Right hindlimb (tissue), 1 donor: ENCODE data around the gene SPATA31C2.
"Not testable (repeated sequence)": the region's sequence is repeated elsewhere in the genome, so short reads cannot be mapped to it uniquely, and the experiment has no call there.

Experiments used
- DNase-seq: peaks from one replicate; pipeline ENCODE4 v3.0.0-alpha.2; 2018

SPATA31C2 gene

DNA sequence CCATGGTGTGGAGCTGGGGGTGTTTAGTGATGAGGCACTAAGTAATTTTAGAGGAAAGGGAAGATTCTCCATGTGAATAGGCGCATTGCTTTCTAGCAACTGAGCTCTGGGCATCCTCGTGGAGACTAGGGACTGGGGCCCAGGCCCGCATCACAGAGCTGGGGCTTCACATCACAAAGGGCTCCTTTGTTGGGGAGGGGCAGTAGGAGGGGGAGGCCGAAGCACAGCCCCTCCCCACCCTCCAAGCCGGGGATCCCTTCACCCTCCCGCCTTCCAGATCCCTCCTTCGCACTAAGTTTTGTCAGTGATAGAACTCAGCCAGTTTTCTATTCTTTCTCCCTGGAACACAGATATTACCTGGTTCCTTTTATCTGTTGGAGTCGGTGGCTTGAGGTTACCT is at the start of gene SPATA31C2:
TSS of gene SPATA31C2 (minus strand) at position 101 of the 400 bp plus-strand sequence. CDS start at position 72, 29 bp downstream.
- DNase-seq: not testable (repeated sequence)

DNA sequence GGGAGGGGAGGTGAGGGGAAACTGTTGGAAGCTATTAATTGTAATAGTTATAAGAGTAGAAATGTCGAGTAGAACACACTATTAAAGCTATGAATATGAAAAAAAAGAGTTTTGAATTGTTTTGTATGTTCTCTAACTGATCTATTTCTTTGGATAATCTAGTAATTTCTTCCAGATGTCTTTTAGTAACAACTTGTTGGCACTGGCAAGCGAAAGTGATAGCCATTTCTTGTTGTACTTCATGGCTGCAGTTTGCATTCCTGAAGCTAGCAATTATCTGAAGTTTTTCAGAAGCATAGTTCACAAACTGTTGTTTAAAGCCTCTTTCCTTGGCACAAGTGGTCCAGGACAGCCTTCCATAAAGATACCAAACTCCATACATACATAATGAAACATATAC is 49.4 kb upstream of the SPATA31C2 start:
- DNase-seq: no peak

DNA sequence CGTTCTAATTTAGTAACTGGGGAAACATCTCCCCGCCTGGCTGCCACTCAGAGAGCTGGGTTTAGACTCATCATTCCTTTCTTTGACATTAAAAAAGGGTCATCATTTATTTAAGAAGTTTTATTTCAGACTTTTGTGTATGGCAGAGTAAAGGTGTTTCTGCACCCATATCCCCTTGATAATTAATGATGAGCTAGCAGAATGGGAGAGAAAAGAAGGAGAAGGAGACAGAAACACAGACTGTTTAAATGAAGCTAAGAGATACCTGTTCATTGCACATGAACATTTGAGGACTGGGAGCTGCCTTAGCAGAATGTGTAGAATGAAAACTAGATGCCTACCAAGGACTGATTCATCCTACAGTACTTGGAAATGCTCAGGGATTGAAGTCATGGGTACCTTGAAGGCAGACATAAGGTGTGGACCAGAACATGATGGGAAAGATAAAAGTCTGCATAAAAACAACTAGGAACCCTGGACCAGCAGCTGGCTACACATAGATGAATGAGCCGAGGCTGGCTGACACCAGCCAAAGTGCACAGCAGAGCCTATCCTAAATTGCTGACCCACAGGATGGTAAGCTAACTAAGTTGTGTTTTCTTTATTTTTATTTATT is 48.3 kb upstream of the SPATA31C2 start:
- no peak for DNase-seq

DNA sequence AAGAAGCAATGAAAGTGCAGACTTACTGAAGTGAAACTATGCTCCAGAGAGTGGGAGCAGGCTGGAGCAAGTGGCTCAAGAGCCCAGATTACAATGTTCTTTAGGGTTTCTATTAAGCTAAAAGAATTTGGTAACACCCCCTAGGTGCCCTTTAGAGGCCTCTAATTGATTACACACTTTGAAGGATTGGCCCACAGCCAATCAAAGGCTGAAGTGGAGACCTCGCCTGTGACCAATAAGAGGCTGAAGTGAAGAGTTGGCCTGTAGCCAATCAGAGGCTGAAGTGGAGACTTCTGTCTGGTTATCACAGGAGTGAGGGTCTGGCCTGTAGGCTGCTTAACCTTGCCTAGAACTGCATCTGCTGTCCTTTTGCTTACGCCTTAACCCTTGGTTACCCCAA is 46.7 kb upstream of the SPATA31C2 start:
- no peak for DNase-seq

DNA sequence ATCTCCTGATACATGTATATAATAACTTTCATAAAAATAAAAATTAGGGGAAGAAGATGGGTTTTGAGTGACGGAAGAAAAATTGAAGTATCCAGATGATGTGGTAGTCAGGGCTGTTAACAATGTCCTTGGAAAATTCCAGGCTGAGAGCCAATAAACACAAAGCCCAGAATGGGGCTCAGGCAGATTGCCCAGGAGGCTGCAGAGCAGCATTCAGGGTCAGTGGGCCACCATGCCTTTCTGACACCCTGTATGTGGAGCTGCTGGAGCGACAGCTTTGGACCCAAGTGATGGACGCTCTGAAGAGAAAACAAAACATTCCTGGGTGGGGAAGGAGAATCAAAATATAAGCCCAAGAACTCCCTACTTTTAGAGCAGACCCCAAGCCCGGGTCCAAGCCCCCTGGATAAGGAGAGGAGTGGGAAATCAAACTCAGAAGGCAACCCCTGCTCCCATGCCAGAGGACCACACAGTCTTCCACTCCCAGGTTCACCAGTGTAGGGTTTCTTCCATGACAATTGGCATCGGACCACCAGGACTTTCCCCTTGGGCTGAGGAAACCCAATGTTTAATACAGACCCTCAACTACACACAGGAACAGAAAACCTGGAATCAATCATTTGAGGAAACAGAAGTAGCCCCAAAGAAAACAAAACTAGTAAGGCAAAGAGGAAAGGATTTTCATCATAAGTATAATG is 45.7 kb upstream of the SPATA31C2 start:
- DNase-seq: peak; percentile 44

DNA sequence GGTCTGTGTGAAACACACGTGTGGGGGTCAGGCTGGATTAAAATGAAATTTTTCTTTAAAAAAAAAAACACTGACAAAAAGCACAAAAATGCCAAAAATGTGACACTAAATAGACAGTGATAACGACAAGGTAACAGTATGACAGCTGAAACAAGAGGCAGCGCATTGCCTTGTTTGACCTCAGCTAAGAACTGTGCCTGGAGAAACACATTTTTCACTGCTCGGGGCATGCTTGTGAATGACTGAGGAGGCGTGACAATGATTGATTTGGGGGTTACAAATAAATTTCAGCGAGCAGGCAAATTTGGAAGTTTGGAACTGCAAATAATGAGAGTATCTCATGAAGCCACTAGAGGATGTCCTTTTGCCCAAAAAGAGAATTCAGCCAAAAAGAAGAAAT is 44.2 kb upstream of the SPATA31C2 start:
- no peak for DNase-seq

DNA sequence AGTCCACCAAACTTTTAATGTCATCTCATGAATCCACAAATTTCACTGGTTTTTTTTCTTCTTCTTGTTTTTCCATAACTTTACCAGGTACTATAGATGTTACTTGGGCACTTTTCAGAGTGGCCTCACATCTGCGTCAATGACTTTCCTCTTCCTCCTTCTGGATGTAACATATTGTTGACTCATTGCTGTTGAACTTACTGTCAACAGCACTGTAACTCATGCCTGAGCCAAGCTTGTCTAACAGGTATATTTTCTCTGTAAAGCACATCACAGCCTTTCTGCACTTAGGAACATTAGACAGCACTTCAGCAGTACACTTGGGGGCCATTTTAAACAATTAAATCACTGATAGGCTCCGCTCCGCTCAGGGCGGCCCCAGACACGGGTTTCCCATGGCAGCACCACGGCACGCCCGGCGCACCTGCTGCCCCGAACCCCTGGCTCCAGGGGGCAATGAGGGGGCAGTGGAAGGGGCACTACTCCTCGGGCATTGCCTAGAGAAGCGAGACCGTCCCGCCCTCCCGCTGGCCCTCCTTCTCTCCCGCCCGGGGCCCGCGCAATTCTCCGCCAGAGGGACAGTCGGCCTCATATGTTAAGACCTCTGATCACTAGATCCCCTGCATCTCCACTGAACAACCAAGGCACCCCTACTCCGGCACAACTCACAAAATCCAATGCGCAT is 41.9 kb upstream of the SPATA31C2 start:
- DNase-seq: no peak

DNA sequence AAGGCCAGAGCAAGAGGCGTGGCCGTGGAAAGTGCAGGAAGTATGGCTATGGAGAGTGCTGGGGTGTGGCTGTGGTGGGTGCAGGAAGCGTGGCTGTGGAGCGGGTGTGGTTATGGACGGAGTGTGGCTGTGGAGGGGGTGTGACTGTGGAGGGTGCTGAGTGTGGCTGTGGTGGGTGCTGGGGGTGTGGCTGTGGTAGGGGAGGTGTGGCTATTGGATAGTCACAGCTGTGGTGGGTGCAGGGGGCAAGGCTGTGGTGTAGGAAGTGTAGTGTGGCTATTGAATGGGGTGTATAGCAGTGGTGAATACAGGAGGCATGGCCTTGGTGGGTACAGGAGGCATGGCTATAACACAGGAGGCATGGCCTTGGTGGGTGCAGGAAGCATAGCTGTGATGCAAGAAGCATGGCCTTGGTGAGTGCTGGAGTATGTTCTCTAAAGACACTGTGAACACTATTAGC is 40.8 kb upstream of the SPATA31C2 start:
- no peak for DNase-seq

DNA sequence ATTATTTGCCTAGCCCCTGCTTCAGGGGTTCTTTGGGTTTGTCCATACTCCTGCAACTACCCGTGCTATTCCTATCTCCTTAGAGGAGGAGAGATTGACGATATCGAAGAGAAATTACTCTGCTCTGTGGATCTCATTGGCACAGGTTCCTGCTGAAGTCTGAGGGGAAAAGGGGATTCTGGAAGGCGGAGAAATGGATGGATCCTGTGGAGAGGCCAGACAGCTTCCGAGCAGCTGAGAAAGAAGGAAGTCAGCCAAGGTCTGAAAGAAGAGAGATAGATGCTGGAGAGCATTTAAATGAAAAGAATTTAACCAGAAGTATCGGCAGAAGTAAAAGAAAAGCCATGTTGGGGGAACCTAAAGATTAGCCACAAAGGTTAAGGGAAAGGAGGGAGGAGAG is 40.4 kb upstream of the SPATA31C2 start:
- DNase-seq: no peak

DNA sequence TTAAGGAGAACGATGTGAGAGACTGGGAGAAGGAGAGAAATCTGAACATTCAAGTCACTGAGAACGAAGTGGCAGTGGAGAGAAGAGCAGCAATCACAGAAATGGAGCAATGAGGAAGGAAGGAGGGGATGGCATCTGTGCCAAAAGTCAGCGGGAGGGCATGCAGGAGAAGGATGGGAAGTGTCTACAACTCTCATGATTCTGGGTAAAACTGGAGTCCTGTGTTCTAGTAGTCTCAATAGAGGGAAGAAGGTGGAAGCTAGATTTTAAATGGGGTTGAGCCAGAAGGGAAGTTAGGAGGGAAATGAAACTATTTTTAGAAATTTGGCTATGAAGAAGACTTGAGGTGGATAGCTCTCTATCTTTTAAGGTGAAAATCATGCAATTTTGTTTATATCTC is 39.1 kb upstream of the SPATA31C2 start:
- DNase-seq: no peak

DNA sequence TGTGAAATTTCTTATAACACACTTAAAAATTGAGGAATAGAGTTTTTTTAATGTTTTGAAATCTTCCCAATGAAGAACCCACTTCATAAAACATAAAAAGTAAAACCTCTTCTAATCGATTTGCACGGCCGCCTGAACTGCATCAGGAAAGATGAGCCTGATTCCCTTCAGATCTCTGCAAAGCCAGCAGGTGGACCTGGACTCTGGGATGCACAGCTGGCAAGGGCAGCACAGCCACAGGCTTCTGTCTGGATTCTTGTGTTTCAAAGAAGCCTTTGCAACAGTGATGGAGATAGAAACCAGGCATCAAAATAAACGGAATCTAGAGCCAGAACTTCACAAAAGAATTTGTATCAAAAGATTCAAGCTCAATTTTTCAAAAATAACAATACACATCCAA is 36.0 kb upstream of the SPATA31C2 start:
- peak; percentile 33 for DNase-seq

DNA sequence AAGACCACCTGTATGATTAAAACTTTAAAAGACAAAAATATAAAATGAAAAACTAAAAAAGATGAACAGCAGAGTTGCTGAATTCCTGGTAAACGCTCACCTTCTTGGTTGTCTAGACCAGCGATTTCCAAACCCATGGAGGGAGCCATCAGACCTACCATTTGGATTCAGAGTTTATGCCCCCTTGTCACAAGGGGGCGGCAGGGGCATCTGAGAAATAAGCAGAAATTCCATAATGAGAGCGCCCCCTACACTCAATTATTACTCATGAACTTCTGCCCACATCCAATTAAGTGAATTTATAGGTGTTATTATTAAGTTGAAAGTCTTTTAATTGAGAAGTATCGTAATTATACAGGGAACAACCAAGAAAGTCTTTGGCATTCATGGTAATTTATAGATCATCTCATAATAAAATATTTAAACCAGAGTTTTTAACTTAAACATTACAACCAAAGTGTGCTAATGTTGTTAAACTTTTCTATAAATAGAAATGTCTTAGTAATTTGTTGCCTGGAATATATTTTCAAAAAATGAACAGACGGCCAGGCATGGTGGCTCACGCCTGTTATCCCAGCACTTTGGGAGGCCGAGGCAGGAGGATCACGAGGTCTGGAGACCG is 35.2 kb upstream of the SPATA31C2 start:
- peak; percentile 41 for DNase-seq

DNA sequence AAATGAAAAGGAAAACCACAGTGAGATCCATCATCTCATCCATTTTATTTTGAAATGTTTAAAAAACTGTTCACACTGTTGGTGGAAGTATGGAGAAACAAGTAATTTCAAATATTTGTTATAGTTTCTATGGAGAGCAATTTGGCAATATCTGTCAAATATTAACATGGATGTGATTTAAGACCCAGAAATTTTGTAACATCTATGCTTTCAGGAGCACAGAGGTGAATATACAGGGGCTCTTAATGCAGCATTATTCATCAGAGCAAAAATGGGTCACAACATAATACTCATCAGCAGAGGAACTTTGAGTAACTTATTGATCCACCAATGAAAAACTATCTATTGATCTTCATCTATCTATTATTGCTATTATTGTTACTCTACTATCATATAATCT is 31.4 kb upstream of the SPATA31C2 start:
- no peak for DNase-seq

DNA sequence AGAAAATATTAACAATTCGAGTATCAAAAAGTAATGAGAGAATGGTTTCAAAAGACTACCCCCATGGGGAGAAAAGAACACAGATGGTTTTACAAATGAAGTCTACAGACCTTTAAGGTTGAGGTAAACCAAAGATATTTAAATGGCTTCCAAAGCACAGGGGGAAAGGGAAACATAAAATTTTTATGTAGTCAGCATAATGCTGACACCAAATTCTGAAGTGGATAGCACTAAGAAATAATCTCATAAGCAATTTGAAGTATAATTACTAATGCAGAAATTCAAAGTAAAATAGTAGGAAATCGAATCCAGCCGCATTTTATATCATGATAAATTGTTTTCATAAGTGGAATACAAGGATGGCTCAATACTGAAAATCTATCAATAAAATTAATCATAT is 30.3 kb upstream of the SPATA31C2 start:
- DNase-seq: no peak

DNA sequence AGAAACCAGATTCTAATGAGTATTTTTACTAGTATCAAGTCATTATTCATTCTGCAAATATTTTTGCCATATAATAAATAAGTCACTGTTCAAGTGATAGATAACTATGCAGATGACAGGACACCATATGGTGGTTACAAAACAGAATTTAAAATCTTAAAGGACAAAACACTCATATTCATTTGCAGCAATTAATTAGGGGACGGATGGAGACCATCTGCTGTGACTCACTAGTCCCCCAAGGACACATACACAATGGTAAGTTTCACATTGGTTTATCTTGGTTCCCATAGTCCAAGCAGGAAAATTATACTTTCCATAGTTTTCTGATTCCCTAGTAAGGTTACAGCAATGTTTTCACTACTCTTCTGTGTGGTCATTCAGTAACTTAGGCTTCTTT is 28.4 kb upstream of the SPATA31C2 start:
- no peak for DNase-seq

DNA sequence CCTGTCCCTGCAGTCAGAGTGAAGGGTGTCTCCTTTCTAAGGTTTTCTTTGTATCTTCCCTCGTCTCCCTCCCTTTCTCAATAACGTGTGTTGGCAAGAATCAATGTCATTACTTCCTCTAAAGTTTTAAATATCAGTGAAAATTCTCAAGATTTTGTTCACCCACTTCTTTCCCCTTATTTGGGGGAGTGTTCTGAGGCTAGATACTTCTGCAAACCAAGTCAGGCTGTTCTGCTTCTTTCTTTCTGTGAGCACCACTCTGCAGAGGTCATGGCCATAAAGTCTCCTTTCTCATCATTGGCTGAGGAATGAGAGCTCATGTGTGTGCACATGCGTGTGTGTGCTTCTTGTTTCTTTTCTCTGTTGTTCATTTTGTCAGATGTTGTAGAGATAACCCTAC is 26.6 kb upstream of the SPATA31C2 start:
- no peak for DNase-seq

DNA sequence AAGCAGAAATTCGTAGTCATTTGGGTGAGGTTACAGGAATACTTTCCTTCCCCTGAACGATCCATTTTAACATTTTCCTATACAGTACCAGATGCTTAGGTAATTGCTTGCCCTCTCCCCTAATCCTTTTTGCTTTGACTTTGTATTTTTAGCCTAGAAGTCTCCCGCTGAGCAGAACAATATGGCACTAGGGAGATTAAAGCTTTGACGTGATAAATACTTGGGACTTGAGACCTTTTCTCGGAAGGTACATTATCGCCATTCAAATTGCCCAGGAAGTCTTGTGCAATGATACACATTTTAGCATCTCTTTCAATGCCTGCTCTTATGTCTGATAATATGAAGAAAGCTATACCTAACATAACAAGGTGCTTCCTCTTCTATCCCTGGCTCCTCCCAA is 22.9 kb upstream of the SPATA31C2 start:
- DNase-seq: no peak

DNA sequence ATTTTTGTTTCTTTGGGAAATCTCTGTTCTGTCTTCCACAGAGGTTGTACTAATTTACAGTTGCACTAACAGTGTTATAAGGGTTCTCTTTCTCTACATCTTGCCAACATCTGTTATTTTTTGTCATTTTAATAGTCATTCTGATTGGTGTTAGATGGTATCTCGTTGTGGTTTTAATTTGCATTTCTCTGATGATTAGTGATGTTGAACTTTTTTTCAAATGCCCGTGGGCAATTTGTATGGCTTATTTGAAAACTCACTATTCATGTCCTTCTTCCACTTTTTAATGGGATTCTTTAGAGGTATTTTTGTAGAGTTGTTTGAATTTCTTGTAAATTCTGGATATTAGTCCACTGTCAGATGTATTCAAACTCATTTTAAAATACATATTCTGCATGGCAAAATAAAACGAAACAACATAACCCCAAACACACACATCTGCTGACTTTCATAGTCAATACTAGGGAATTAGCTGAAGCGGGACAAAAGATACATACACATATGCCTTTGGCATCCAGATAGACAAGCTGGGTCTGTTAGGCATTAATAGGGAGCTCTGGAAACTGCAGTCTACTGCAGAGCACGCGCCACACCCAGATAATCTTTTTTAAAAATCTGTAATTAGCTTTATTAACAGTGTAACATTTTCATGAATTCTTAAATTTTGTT is 5.8 kb upstream of the SPATA31C2 start:
- no peak for DNase-seq

DNA sequence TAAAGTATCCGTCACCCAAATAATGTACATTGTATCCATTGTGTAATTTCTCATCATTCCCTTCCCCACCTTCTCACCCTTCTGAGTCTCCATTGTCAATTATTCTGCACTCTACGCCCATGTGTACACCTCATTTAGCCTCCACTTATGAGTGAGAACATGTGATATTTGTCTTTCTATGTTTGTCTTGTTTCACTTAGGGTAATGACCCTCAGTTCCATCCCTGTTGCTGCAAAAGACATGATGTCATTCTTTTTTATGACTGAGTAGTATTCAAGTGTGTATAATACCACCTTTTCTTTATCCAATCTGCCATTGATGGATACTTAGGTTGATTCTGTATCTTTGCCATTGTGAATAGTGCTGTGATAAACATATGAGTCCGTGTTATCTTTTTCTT is 4.9 kb upstream of the SPATA31C2 start:
- no peak for DNase-seq

DNA sequence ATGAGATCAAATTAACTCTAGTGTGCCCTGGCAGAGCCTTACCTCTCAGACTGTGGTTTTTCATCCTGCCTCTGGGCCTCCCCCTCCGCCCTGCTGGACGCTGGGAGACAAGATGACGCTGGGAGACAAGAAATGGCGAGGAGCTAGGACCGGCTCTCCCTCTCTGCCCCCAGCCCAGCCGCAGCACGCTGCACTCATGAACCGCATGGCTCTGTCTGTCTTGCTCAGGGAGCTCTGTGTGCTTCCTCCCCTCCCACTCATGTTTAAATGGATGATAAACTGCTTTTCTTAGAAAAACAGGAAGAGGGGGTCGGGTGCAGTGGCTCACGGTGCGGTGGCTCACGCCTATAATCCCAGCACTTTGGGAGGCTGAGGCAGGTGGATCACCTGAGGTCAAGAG is 4.7 kb downstream of the SPATA31C2 start:
- not testable (repeated sequence) for DNase-seq

DNA sequence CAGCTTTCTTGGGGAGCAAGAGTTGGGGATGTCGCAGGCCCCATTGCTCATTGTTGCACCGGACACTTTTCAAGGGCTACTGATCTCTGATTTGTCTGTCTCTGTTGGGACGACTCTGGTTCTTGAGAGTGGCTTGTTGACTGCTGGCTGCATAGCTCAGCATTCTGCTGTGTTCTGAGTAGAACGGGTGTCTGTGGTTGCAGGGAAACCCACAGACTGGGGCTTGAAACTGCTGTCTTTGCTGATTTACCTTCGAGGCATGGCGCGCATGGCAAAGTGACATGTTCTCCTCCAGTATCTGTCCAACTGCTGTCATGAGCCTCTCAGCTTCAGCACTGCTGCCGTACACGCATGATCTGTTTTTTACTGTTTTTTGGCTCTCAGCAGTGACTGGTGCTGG is 8.7 kb downstream of the SPATA31C2 start:
- DNase-seq: not testable (repeated sequence)

DNA sequence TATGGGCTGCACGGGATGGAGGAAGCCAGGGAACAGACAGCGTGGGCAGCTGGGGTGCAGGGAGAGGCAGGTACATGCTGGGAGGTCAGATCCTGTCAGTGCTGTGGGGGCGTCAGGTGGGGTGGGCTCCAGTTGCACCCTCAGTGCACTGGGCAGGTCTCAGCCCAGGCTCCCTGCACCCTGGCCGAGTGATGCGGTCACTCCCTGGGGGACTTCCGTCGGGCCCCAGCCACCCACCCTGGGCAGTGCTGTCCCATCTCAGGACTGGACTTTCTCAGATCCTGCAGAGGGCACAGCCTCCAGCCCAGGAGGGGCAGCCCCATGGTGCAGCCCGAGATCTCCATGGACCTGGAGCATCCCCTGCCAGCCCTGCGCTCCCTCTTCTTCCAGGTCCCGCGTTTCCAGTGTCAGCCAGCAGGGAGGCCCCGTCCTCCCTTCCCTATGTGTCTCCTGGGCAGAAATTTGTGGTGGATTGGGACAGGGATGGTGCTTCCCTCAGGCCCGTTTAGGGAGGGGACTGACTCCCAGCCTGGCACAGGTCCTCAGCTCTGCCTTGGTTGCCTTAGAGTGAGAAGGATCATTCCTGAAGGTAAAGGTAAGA is 10.5 kb downstream of the SPATA31C2 start:
- DNase-seq: not testable (repeated sequence)

DNA sequence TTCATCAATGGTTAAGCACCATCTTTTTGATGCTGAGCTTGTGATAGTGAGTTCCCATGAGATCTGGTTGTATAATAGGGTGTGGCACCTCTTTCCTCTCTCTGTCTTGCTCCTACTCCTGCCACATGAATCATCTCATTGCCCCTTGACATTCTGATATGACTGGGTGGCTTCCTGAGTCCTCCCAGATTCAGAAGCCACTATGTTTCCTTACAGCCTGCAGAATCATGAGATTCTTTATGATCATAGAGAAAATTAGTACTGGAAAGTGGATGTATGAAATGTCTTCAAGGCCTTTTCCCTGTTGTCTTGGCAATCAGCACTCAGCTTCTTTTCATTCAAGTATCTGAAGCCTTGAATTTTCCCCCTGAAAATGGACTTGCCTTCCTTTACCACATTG is 14.9 kb downstream of the SPATA31C2 start:
- DNase-seq: not testable (repeated sequence)
